A375 (cell line): ENCODE results near the gene LYRM9. TPM values are rescaled to one million over a fixed set of nuclear protein-coding genes. Genes with fewer than 3 reads are reported as not detected.

Experiments
- total RNA-seq: library from RNA; depleted of rRNA; stranded (reverse); fragments of >200 nt; shearing (Covaris generic); gene quantifications from 2 replicates; pipeline ENCODE4 v1.2.3, GENCODE V29; 2014; rRNA removed

The LYRM9 gene
- total RNA-seq: 3.9 and 4.1 TPM in 2 replicates

GRCh38 chr17:27892866-27893769, at the start of gene LYRM9:
LYRM9 (minus strand) TSS chr17:27893365; CDS start chr17:27882694, 10,671 bp downstream.

Other genes starting within 250 kb of the LYRM9 start
- gene NOS2, start 92.8 kb downstream of the LYRM9 start, total RNA-seq: 0.05 and 0.19 TPM in 2 replicates
- gene NLK, start 149.3 kb upstream of the LYRM9 start, total RNA-seq: 16.3 and 20.3 TPM in 2 replicates